NCI-H446 treated with DMSO at 0.1 percent for 48 hours (cell line): Measurements from ENCODE around the gene ME2.
"Not testable (repeated sequence)": the region's sequence is repeated elsewhere in the genome, so short reads cannot be mapped to it uniquely, and the experiment has no call there.

Source experiments
- DNase-seq: peaks from one replicate; lab custom pipeline; 2025; lab: John Stamatoyannopoulos, UW

The ME2 gene

GRCh38 chr18:50924372-50924771 lies 45.5 kb downstream of the ME2 start:
- no peak for DNase-seq

DNA sequence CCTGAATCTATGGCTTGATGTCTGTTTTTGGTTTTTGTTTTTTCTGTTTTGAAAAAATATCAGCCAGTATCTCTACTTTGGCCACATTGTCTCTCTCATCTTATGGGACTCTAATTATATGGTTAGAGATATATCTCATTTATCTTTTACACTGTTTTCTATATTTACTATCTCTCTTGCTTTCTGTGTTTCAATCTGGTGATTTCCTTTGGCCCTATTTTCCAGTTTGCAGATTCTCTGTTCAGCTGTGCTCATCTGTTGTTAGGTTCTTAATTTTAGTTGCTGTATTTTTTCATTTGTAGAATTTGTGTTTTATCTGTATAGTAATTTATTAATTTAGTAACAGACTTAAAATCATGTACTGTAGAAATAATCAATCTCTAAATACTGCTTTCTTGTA lies 47.6 kb downstream of the ME2 start:
- no peak for DNase-seq

- no peak for DNase-seq
Measured at GRCh38 chr18:50928551-50928950, 49.6 kb downstream of the ME2 start.

- DNase-seq: no peak
Measured at GRCh38 chr18:50933684-50934083, 54.8 kb downstream of the ME2 start.

DNA sequence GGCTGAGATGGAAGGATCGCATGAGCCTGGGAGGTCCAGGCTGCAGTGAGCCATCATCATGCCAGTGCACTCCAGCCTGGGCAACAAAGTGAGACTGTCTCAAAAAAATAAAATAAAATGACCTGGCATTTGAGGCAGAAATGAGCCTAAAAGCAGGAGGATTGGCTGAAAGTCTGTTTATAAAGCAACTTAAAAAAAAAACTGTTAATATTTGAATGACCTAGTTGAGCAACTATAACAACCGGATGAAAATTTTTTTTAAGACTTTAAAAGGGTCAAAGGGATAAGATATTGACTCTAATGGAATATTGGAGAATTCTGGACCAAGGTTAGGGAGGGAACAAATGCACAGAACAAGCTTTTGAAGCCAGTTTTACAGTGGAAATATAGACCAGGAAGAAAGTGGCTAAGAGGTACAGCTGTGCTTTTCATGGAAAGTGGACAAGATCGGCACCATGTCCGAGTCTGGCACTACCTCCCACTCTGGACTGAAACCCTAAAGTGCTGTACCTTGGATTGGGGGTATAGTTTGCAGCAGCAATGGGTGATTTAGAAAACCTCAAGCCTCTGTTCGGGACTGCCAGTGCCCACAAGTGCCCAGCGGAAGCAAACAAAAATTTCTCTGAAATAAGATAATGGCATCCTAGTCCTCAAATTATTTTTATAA lies 55.8 kb downstream of the ME2 start:
- DNase-seq: no peak

DNA sequence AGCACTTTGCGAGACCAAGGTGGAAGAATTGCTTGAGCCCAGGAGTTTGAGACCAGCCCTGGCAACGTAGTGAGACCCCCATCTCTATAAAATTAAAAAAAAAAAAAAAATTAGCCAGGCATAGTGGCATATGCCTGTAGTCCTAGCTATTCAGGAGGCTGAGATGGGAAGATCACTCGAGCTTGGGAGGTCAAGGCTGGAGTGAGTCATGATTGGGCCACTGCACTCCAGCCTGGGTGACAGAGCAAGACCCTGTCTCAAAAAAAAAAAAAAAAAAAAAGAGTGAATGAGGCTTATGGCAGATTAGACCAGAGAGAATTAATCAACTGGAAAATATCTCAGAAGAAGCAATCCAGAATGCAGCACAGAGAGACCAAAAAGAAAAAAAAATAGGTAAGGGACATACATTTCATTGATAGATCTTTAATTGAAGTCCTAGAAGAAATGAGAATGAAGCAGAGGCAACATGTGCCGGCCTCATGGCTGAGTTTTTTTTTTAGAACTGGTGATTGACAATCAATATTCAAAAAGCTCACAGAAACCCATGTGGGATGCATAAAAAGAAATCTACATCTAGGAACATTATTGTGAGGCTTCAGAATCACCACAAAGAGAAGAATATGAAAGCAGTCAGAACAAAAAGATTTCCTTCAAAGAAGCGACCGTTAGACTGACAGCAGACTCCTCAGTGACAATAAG lies 56.7 kb downstream of the ME2 start:
- DNase-seq: no peak

- DNase-seq: no peak
Measured at GRCh38 chr18:50937183-50937582, 58.3 kb downstream of the ME2 start.

DNA sequence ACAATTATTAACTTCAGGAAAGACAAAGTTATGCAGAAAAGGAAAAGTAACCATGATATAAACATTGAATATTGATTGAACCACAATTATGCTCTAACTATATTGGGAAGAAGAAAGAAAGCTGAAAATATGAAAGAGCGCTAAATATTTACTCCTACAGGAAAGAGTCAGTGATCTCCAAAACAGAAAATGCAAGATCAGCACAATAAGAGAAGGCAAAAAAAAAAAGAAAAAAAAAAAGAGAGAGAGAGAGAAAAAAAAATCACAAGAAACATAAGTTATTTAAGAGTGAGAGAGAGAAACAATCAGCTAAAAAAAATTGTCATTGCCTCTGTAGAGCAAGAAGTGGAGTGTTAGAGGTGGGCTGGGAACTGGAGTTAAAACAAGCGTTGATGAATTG lies 60.0 kb downstream of the ME2 start:
- DNase-seq: no peak

GRCh38 chr18:50944245-50944932 lies 65.5 kb downstream of the ME2 start:
- DNase-seq: no peak

- not testable (repeated sequence) for DNase-seq
Measured at GRCh38 chr18:50945918-50946317, 67.0 kb downstream of the ME2 start.

DNA sequence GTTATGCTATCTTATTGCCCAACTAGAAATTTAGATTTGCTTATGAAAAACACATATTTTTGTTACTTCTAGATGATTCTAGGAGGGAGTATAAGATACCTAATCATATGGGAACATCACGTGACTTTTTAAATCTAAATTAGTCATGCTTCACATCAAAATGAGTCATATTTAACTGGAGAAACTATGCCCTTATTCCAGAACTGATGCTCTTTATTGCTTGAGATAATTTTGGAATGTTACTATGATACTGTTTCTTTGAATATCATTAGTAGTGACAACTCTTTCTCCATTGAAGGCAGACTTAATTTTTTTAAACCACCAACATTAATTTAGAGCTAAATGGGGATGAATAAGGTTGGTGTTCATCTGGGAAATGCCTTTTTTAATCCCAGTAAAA lies 69.0 kb downstream of the ME2 start:
- DNase-seq: no peak

GRCh38 chr18:50949185-50949584 lies 70.3 kb downstream of the ME2 start:
- DNase-seq: no peak

DNA sequence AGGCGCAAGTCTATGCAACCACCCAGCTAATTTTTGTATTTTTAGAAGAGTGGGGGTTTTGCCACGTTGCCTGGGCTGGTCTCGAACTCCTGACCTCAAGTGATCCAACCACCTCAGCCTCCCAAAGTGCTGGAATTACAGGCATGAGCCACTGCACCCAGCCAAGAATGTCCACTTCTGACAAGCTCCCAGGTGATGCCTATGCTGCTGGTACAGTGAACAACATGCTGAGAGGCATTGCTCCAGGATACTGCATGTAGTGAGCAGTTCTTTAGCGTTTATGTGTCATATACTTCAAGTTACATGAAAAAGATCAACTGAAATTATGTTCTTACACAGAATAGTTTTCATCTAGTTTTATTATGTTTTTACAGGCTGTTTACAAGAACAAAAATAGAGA lies 71.7 kb downstream of the ME2 start:
- DNase-seq: no peak

DNA sequence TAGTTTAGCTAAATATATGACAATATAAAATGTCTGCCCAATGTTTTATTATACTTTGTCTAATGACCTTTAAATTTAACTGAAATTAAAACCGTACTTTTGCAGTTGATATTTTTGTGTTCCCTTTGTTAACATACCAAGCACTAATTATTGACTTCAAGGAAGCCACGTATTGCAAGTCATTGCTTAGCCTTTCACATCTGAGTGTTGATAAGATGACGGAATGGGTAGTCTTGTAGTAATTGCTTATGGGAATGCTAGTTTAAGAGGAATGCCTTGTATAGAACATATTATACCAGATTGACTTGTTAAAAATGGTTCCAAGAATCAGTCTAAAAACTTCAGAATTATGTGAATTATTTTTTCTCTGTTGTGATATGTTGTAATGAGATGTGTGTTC lies 74.9 kb downstream of the ME2 start:
- no peak for DNase-seq

DNA sequence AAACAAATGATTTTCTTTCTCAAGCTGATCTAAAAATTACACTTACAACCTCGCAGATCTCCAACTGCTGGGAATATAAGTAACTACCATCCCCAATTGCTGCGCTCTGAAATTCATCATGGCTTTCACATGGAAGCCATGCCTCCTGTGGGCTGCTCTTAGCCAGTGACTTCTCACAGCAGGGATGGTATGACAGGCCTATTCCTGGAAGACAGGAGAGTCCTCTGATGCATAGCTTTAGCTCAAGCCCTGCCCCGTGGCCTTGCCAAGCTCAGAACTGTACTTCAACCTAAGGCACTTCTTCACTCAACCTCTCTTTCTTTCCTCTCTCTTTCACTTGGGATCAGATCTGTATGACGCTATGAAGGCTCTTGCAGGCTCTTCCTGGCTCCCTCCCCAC lies 76.3 kb downstream of the ME2 start:
- DNase-seq: no peak

GRCh38 chr18:50956116-50956515 lies 77.2 kb downstream of the ME2 start:
- DNase-seq: no peak

- no peak for DNase-seq
Measured at GRCh38 chr18:50961974-50962373, 83.1 kb downstream of the ME2 start.

DNA sequence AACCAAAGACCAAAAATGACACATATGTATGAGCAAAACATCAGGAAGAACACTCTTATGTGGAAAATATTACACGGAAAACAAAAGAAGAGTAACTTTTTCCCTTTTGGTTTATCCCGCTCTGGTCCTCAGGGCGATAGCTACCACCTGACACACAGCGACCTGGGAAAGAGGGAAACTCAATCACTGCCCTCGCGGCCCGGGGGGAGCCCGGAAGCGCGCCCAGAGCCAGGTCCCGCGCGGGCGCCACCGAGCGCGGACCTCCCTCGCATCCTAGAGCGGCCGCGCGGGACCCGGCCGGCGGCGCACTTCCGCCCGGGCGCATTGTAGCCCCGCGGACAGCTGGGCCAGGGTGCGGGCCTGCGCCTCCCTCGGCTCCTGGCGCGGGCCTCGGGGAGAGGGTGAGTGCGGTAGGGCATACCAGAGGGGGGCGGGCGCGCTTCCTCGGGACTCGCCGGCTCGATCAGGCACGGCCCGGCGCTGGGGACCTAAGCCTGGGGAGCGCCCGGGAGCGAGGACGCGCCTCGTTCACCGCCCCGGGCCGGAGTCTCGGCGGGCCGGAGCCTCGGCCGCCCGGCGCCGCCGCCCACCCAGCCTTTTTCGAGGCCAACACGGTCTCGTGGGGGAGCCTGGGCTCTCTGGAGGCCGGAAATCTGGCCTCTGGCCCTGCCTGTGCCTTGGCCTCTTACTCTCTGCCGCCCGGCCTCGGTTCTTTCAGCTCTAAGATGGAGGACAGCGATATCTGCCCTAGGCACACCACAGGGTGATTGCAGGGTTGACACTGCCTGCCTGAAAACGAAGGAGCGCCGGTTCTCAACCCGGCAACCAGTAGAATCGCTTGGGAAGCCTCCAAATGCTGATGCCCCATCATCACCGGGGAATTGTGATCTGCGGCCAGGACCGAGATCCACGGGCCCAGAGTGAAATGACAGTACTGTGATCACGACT lies 89.1 kb downstream of the ME2 start, which contains the start of gene ELAC1:
TSS of gene ELAC1 (plus strand) at position 327 of the 948 bp plus-strand sequence. CDS start 6,365 bp downstream, outside the sequence.
- peak; percentile 50 for DNase-seq

DNA sequence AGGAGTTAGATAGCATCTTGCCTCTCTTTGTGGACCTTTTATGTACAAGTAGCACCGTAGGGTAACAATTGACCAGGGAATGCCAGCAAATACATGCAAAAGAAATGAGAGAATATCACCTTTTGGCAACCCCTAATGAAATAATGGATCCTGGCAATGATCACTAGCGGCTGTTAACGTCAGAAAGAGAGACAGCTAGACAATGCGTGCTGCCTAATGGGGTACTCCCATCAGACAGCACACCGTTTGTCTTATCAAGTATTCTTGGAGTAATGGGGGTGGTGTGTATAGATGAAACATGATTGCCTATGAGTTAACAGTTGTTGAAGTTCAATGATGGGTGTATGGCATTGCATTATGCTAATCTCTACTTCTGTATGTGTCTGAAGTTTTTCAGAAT lies 90.5 kb downstream of the ME2 start:
- DNase-seq: no peak

GRCh38 chr18:50970006-50970405 lies 91.1 kb downstream of the ME2 start:
- no peak for DNase-seq

DNA sequence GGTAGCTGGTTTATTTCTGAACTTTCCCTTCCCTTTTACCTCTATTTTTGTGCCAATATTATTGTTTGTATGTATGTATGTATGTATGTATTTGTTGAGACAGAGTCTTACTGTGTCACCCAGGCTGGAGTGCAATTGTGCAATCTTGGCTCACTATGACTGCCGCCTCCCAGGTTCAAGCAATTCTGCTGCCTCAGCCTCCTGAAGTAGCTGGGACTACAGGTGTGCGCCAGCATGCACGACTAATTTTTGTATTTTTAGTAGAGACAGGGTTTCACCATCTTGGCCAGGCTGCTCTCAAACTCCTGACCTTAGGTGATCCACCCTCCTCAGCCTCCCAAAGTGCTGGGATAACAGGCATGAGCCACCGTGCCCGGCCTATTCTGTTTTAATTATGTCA lies 93.5 kb downstream of the ME2 start:
- not testable (repeated sequence) for DNase-seq
